Measurements from ENCODE around the gene DUSP22.

Gene DUSP22

DNA sequence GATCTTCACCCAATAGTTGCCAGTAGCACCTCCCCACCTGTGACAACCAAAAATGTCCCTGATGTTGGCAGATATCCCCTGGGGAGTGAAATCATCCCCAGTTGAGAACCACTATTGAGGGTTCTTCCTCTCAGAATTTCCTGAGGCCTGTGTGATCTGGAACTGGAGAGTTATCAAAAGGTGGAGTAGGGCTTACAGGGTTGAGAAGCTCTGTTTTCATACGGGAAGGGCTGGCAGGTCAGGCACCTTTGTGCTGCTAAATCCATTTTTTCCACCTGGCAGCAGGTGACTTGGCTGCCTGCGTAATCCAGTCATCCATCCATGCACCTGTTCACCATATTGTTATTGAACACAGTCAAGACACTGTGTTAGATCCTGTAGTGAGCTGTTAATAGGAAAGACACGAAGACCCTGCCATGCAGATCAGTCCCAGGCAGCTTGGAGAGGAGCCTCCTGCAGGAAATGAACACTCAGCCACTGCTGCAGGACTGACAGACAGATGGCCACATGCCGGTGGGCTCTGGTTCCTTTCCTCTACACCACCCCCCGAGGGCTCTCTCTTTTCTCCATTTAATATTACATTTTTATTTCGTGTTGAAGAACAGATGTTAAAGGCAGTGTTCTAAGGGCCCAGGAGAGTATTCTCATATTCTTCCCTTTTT is 5.4 kb downstream of the DUSP22 start:
- no peak for DNase-seq

DNA sequence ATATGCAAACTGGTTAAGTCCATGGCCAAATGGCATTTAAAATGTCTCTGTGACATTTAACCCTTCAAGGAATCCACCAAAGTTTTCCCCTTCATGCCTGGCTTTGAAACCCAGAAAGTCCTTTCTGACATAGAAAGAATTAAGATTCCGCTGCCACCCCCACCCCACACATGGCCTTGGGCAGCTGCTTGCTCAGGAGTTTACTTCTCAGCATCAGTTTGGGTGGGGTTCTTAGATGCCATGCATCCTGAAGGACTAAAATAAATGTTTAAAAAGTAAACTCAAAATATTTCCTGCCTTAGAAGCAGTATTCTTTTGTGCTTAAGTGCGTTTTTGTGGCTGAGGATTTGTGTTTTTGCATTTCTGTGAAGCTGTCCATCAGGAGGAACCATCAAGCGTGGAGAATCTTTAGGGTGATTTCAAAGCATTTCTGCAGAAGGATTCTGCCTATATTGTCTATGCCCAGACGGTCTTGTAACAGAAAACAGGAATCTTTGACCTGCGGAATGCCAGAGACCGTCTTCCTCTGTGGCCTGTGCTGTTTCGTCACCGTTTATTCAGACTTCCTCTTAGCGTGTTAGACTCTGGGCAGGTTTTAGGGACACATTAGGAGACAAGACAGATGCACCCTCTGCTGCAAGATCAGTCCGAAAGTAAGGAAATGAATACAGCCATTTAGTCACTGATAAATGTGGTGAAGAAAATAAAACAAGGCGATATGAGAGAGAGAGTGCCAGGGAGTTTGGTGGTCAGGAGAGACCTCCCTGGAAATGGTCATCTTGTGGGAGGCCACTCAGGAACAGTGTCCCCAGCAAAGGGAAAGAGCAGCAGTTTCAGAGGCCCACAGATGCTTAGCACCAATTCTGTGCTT is 6.2 kb downstream of the DUSP22 start:
- DNase-seq: no peak

DNA sequence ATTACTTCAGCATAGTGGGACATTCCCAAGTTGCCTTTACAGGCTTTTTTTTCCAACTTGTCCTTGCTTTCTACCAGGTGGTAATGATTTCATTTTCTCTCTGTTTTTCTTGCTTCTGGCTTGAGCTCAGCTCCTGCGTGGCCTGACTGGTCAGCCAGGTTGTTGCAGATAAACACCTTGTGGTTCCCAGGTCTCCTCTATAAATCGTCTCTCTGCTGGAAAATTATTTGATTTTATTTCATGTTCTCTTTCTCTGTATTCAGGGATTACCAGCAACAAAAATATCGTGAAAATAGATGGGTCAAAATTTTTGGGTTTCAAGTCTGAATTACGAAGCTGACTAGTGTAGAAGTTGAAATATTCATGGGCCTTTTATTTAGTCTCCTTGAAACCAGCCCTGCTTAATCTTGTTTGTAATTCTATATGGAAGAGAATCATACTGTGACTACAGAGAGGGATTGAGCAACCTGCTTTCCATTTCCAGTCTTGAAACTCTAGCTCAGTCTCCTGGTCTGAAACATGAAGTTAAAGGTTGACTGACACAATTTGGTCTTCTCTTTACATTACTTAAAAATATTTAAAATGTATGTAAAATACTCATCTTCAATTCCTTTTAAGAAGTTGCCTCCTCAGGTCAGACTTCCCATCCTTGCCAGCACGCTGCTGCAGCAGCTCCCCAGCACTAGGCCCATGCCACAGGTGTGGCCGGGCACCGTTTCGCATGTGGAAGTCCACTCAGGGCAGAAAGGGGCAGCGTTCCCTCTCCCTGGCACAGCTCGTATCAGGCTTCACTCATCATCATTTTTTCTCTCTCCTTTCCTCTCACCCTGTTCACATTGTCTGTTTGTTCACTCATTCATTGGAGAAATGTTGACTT is 7.1 kb downstream of the DUSP22 start:
- no peak for DNase-seq

DNA sequence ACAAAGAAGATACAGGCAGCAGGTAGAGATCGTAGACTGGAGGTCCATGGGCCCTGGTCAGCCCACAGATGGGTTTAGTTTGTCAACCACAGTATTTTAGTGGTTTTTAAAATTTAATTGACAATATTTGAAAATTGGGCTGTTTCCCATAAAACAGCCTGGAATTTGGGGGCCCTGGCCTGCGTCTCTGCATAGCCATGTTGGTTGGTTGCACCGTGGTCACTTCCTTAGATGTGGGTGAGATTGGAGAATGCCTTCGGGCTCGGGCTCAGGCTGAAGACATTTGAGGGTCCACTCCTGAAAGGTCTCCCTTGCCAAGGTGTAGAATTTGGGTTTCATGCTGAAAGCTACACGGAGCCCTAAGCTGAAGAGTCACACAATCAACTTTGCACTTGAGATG is 7.7 kb downstream of the DUSP22 start:
- DNase-seq: no peak

DNA sequence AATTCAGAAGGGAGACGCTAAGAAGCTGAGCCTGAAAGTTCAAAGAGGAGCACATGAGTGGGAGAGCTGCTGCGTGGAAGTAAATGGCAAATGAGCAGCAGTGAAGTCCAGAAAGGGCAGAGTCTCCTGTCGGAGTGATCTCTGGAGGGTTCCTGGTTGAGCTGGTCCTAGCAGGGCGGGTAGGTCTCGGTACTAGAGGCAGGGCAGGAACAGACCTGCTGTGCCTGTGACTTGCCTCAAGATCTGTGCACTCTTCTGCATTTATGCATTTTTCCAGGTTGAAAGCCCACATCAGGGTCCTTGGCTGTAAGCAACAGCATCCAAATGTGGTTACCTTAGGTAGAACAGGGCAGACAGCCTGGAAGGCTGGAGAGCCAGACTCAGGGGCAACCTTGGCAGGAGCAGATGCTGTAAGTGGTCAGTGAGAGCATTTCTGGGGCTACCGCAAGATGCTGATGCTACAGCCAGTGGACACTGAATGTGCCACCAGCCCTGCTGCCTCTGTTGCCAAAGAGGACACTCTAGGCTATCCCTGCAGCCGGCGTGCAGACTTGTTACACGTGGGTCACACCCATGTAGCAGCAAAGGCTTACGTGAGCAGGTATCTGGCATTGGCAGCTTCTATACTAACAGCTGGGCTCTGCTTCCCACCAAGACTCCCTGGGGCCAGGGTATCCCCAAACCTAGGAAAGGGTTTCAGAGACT is 8.4 kb downstream of the DUSP22 start:
- no peak for DNase-seq

DNA sequence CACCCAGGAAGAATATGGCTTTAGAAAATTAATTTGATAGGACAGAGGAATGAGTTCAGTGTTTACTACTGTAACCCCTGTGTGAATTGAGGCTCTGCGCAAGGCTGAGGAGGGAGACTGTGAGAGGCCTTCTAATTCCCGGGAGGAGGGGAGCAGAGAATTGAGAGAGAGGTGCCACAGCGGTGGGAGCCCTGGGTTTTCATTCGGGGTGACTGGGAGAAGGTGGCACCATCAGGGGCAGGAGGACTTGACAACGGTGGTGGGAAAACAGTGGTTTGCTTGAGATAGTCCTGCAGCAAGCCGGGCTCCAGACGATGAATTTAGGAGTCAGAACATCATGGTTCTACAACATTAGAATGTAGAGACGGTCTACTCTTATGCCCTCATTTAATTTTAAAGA is 9.2 kb downstream of the DUSP22 start:
- DNase-seq: no peak

DNA sequence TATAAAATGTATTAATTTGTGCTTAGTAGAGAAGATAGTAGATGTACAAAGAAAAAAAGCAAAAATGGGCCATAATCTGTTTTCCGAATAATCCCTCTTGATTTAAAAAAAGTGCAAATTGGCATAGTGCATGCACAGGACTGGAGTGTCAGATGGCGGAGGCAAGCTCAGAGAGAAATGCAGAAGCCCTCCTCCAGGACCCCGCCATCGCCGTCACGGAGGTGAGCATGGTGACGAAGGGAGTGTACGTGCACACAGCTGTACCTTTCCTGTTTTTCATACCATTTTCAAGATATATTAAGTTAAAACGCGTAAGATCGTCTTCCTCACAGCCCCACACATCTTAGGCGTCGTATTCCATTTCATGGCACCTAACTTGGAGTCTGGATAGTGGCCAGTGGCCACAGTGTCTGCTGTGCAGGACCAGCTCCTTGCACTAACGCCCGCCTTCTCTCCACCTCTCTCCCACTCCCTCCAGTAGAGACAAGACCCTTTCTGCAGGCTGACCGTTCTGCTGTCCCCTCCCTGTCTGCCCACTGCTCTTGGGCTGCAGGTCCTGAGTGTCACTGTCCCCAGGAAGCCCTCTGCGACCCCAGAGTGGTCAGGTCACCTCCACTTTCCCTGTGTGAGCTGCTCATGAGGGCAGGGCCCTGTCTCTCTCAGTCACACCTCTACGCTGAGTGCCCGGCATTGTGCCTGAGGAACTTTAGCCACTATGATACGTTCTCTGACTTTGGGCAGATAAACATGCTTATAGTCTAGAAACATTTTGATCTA is 9.8 kb downstream of the DUSP22 start:
- no peak for DNase-seq

DNA sequence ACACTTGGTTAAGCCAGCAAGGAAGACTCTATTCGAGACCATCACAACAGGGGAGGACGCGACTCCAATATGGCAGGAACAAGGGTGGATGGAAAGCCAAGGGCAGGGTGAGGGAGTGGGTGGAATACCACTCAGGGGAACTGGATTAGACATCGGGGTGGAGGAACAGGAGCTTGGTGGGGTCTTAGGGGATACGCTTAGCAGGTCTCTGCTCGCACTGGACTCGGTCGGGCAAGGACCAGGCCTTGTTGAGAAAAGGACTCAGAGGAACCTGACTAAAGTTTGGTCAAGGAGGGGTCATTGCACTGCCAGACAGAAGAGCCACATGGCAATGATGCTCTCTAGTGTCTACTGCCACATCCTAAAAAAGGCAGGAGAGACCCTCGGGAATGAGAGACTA is 10.5 kb downstream of the DUSP22 start:
- no peak for DNase-seq

DNA sequence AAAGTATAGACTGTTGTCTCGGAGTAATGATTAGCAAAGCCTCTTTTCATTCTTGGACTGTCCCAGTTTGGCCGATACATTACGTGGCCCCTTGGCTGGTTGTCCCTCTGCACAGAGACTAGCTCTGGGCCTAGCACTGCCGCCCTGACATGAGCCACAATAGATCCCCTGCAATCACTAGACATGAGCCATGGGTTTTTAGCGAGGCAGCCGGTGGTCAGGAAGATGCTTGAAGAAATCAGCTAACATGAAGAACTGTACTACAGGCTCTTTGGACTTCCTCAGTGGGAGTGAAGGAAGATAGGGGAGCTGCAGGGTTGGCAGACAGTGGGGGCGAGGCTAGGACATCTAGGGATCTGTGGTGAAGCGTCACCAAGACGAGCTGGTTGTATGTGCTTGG is 11.0 kb downstream of the DUSP22 start:
- DNase-seq: no peak

DNA sequence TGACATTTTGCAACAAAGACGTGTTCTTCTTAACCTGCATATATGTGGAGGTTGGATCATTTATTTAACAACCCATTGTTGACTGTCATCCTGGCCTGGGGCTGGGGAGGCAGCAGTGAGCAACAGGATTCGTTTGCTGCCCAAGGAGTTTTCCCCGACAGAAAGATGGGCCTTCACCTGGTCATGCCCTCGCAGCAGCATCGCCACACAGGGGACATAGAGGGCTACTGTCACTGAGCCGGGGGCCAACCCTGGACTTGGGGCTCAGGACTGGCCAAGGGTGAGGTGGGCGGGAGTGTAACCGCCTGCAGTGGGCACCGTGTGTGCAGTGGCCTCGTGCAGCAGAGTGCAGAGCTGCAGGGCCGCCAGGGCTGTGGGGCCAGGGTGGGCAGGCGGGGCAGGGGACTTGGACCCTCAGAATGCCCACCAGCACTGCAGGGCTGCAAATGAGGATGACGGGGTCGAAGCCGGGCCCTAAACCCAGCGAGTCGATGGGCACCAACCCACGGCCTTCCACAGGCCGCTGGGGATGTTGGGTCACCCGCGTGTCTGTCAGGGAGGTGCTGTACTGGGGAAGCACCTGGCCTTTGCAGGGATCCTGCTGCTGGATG is 11.8 kb downstream of the DUSP22 start:
- DNase-seq: no peak

DNA sequence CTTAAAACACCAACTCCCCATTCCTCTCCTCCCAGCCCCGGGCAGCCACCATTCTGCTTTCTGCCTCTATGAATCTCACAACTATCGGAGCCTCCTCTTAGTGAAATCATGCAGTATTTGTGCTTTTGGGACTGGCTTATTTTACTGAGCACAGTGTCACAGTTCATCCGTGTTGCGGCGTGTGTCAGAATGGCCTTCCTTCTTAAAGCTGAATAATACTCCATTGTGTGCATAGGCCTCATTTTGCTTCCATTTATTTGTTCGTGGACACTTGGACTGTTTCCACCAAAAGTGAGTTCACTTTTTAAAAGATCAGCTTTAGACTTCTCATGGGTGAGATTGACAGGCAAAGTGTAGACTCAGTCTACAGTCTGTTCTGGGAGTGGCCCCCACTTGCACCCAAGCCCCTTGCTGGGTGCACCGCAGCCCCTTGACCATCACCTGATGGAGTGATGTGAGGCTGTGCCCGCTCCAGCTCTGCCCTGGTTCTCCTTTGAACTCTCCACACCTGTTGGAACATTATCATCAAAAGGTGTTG is 12.6 kb downstream of the DUSP22 start:
- no peak for DNase-seq

DNA sequence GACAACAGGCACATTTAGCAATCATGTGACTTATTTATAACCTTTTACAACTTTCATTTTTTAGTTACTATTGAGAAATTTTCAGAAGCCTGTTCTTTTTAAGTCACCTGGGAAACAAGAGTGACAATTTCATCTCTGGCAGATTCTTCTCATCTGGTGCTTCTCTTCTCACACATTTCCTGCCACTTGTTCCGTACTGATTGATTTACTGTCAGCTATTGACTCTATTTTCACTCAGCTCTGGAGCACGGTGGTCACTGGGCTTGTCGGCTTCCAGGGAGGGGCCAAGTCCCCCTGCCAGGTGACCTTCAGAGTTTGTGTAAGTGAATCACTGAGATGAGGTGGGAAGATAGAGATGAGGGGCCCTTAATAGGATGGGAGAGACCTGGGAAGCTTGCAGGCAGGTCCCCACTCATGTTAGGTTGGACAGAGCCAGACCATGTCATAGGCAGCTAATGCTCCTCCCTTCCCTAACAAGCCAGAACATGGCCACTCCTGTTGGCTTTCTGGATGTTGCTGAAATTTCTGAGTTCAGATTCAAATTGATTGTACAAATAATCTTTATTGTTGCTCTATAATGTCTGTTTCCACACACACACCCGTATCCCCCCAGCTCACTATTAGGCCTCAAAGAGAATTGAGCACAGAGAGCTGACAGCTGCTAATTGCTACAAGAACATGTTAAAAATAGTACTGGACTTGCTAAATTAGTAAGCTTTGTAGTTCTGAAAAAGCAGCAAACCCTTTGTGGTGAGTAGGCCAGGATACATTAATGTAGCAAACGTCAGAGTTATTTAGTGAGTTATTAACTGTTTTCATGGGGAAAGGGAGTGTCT is 13.3 kb downstream of the DUSP22 start:
- no peak for DNase-seq

DNA sequence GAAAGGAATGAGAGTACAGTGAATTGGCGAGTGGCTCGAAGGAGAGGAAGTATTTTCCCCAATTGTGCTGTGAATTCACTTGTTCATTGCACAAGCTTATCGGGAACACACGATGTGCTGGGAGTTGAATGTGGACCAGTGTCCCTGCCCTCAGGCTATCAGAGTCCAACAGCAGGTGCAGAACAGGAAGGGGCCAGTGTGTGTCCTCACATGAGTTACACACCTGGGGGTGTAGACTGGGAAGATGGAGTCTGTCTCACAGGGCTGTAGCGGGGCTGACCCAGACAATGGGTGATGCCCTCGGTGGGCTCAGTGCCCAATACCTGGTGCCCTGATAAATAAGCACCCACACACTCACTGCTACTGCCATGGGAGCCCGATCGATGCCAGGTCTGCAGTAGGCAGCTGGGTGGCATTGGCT is 14.4 kb downstream of the DUSP22 start:
- no peak for DNase-seq

DNA sequence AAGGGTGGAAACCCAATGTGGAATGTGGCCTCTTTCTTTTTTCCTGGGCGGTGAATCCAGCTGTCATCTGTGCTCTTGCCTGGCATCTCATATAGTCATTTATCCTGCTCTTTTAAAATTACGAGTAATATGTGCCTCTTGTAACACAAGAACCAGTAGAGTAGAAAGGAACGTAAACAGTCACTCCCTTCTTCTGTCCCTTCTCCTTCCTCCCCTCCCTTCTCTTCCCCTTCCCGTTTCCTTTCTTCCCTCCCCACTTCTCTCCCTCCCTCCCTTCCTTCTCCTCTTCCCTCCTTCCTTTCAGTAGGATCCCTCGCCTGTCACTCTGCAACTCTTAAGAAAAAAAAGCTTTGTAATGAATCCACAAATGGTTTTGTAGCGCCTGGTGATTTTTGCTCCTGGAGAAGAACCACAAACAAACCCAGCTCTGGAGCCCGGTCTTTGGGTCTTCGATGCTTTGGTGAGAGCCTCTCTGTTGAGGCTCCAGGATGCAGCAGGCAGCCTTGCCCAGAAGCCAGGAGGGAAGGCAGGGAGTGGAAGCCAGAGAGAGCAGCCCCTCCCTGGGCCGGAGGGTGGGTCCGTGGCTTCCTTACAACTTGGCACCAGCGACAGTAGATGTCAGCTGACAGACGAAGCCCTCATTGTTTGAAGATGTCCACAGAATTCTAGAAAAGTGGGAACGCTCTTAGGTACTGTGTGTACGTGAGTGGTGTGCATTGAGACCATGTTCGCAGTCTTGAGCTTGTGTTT is 15.0 kb downstream of the DUSP22 start:
- no peak for DNase-seq

DNA sequence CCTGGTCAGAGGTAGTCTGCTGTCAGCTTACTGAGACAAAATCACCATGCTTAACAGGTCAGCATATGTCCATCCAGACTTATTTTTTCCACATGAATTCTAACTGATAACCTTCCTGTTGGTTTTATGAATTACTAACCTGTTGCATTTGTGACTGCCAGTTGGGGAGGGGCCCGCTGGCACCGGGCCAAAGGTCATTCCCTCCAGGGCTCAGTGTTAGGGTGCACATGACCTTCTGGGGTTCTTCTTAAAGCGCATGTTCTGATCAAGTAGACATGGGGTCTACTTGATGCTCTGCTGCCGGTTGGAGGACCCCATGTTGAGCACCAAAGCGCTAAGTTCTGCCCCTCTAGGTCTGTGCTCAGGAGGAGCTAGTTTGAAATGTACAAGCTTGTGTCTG is 15.6 kb downstream of the DUSP22 start:
- no peak for DNase-seq

DNA sequence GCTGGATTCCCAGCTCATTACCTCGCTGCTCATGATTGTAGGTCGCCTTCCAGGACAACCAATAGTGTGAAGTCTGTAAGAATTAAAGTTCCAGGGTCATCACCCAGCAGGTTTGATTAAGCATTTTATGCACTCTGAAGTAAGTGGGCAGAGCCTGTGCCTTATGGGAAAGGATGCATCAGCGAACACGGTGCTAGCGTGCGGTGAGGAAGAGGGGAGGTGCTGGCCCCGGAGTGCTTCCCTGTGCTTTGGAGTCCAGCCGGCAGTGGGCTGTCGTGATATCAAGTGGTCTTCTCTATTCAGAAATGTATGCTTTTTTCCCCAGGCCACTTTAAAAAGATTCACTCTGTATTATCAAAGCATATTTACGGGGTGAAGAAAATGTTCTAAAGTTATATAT is 16.0 kb downstream of the DUSP22 start:
- no peak for DNase-seq

DNA sequence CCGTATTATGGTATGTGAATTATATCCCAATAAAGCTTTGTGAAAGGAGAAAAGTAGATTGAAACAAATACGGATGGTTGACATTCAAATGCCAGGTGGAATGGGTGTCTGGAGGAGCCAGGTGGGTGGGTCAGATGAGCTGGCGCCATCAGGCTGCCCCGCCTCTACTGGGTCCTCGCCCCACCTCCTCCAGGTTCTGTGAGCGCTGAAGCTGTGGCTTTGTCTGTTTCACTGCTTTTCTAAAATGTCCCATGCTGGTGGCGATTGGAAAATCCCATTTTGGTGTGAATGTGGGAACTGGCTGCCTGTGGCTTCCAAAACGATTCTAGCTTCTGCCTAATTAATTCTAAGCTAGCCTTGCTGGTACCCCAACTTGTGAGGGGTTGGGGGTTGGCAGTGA is 16.5 kb downstream of the DUSP22 start:
- DNase-seq: no peak

DNA sequence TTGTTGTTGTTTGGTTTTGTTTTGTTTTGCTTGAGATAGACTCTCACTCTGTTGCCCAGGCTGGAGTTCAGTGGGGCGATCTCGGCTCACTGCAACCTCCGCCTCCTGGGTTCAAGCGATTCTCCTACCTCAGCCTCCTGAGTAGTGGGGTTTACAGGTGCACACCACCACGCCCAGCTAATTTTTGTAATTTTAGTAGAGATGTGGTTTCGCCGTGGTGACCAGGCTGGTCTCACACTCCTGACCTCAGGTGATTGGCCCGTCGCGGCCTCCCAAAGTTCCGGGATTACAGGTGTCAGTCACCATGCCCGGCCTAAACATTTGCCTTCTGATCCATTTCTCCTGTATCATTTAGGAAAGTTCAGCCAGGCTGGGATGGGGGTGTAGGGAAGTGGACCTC is 17.7 kb downstream of the DUSP22 start:
- DNase-seq: no peak

DNA sequence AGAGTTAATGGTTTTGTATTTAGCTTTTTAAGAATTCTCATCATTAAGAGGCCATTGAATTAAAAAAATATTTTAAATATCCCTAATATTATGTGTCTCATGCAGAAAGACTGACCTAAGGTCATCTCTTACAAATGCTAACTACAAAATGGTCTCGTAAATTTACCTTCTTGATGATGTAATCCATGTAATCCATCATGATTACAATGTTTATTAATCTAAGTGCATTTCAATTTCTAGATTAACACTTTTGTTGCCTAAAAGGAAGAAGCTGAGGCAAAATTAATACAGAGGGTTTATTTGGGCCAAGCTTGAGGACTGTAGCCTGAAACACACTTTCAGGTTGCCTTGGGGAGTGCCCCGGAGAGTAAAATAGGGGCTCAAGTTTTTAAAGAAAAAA is 18.4 kb downstream of the DUSP22 start:
- no peak for DNase-seq
